NCI-H510A treated with DMSO at 0.1 percent for 48 hours (cell line): ENCODE results near the gene DNAH12.
"Not testable (repeated sequence)": the region's sequence is repeated elsewhere in the genome, so short reads cannot be mapped to it uniquely, and the experiment has no call there.

ENCODE experiments used
- DNase-seq: peaks from one replicate; lab custom pipeline; 2025; lab: John Stamatoyannopoulos, UW

DNAH12 gene

GRCh38 chr3:57402675-57403074, 141.5 kb downstream of the DNAH12 start:
- no peak for DNase-seq

DNA sequence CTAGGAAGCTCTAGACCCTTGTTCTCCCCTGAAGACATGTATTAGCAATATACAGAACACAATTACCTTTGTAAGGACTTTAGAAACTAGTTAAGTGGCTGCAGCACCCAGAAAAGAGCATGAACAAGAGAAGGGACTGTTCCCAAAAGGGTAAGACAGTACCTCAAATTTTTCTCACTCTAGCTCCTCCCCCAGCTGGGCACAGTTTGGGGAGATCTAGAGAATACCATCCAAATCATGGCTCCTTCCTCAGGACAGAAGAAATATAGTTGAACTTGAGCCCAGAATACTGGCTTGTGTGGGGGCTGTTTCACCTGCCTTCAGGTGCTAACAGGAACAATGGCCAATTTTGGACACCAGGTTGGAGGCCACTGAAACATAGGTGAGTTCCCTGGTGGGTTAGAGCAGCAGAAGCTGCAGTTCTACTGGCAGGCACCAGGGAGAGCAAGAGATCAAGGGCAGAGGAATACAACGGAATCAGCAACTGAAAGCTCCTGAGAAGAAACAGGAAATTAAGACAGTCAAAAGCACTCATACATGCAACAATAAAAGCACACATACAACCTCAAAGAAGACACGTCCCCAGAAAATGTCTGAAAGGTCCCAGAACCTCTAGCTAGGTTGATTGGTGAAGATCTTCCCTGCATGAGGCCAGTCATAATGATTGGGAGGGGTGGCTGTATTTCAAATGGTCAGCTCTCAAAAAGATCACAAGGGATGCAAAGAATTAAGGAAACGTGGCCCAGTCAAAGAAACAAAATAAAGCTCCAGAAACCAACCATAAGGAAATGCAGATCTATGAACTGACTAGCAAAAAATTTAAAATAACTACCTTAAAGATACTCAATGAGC, 146.7 kb downstream of the DNAH12 start:
- DNase-seq = peak; percentile 20

GRCh38 chr3:57393977-57394376, 150.2 kb downstream of the DNAH12 start:
- DNase-seq = no peak

GRCh38 chr3:57391767-57392166, 152.4 kb downstream of the DNAH12 start:
- DNase-seq = no peak

DNA sequence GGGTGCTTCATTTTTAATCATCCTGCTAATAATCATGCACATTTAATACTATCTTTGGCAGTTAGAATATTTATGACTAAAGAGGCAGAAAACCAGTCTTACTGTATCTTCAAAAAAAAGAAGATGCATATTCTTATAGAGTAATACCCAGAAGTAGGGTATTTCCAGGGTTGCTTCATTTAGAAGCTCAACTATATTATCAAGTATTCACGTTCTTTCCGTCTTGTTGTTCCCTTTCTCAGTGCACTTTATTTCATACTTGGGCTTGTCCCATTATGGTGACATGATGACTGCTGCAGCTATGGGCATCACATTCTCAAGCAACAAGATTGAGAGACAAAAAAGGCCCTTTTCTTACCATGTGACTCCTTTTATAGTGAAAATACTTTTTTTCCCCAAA, 154.9 kb downstream of the DNAH12 start:
- DNase-seq = no peak

GRCh38 chr3:57386307-57386706, 157.8 kb downstream of the DNAH12 start:
- no peak for DNase-seq

DNA sequence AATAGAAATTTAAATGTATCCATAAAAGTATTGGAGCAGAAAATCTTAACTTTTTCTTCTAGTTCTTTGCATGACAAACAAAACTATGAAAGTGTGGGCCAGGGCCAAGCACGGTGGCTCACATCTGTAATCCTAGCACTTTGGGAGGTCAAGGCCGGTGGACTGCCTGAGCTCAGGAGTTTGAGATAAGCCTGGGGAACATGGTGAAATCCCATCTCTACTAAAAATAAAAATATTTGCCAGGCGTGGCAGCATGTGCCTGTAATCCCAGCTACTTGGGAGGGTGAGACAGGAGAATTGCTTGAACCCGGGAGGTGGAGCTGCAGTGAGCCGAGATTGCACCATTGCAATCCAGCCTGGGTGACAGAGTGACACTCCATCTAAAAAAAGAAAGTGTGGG, 158.6 kb downstream of the DNAH12 start:
- no peak for DNase-seq

- DNase-seq = no peak
Observed at GRCh38 chr3:57383838-57384237, 160.3 kb downstream of the DNAH12 start.

DNA sequence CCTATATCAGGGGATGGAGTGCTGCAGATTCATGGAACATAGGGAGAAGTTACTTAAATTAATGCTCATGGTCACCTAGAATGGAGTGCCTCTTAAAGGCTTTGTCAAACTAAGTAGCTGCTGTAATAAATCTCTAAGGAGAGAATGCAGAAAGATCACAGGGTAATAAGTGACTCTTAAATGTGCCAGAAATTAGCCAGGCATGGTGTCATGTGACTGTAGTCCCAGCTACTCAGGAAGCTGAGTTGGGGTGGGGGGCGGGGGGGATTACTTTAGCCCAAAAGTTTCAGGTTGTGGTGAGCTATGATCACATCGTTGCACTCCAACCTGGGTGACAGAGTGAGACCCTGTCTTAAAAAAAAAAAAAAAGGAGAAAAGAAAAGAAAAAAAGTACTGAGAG, 160.7 kb downstream of the DNAH12 start:
- no peak for DNase-seq

- DNase-seq = no peak
Observed at GRCh38 chr3:57382933-57383332, 161.2 kb downstream of the DNAH12 start.

DNA sequence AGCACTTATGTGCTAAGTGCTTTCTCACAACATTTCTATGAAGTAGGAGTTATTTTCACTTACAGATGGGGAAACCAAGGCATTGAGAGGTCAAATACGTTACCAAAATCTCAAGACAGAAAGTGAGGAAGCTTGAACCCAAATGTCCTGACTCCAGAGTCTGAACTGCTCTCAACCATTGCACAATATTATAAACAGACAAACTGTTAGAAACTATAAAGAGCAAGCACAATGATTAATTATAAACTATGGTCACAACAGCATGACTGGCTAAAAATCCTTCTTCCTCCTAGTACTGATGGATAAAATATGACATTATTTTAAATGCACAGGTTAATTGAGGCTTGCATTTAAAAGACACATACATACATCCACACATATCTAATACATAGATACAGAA, 173.8 kb downstream of the DNAH12 start:
- DNase-seq = no peak

- DNase-seq = not testable (repeated sequence)
Observed at GRCh38 chr3:57365089-57365488, 179.1 kb downstream of the DNAH12 start.

DNA sequence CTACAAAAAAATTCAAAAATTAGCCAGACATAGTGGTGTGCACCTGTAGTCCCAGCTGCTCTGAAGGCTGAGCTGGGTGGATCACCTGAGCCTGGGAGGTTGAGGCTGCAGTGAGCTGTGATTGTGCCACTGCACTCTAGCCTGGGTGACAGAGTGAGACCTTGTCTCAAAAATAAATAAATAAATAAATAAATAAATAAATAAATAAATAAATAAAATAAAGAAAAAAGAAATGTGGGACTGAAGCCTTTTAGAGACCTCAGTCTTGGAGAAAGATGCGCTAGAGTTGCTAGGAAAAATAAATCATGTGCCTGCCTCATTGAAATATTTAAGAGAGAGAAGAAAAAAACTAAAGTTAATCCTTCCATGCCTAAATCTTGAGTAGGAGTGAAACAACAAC, 187.9 kb downstream of the DNAH12 start:
- not testable (repeated sequence) for DNase-seq

DNA sequence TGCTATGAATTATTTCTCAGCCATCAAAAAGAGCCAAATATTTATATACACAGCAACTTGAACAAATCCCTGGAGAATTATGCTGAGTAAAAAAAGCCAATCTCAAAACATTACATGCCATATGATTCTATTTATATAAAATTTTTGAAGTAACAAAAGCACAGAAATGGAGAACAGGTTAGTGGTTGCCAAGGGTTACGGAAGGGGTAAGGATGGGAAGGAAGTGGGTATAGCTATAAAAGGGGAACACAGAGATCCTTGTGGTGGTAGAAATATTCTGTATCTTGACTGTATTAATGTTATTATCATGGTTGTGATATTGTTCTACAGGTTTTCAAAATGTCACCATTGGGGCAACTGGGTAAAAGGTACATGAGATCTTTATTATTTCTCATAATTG, 189.4 kb downstream of the DNAH12 start:
- DNase-seq = no peak

DNA sequence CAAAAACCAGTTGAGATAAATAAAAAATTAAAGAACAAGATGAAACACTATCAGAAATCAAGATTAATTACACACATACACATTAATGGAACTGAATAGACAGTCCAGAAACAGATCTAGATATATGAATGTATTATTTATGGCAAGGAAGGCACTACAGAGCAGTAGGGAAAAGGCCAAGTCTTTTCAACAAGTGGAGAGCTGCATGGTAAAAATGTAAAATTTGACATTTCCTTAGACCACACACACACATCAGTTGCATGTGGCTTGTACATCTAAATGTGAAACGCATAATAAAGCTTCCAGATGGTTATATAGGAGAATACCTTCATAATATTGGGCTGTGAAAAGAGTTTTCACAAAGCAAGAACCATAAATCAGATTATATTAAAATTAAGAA, 193.9 kb downstream of the DNAH12 start:
- no peak for DNase-seq

DNA sequence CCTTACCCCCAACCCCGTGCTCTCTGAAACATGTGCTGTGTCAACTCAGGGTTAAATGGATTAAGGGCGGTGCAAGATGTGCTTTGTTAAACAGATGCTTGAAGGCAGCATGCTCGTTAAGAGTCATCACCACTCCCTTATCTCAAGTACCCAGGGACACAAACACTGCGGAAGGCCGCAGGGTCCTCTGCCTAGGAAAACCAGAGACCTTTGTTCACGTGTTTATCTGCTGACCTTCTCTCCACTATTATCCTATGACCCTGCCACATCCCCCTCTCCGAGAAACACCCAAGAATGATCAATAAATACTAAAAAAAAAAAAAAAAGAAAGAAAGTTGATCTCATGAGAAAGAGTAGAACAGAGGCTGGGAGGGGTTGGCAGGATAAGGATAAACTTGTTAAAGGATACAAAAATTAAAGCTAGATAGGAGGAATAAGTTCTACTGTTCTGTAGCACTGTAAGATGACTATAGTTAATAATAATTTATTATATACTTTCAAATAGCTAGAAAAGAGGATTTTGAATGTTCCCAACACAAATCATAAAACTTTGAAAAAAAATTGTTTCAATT, 205.0 kb downstream of the DNAH12 start:
- DNase-seq = not testable (repeated sequence)

DNA sequence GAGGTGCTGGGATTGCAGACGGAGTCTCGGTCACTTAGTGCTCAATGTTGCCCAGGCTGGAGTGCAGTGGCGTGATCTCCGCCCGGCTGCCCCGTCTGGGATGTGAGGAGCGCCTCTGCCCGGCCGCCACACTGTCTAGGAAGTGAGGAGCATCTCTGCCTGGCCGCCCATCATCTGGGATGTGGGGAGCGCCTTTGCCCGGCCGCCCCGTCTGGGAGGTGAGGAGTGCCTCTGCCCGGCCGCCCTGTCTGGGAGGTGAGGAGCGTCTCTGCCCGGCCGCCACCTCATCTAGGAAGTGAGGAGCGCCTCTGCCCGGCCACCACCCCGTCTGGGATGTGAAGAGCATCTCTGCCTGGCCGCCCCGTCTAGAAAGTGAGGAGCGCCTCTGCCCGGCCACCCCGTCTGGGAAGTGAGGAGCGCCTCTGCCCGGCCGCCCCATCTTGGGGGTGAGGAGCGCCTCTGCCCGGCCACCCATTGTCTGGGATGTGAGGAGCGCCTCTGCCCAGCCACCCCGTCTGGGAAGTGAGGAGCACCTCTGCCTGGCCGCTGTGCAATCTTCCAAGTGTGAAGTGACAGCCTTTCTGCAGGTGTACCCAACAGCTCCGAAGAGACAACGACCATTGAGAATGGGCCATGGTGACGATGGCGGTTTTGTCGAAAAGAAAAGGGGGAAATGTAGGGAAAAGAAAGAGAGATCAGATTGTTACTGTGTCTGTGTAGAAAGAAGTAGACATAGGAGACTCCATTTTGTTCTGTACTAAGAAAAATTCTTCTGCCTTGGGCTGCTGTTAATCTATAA, 205.7 kb downstream of the DNAH12 start:
- not testable (repeated sequence) for DNase-seq

DNA sequence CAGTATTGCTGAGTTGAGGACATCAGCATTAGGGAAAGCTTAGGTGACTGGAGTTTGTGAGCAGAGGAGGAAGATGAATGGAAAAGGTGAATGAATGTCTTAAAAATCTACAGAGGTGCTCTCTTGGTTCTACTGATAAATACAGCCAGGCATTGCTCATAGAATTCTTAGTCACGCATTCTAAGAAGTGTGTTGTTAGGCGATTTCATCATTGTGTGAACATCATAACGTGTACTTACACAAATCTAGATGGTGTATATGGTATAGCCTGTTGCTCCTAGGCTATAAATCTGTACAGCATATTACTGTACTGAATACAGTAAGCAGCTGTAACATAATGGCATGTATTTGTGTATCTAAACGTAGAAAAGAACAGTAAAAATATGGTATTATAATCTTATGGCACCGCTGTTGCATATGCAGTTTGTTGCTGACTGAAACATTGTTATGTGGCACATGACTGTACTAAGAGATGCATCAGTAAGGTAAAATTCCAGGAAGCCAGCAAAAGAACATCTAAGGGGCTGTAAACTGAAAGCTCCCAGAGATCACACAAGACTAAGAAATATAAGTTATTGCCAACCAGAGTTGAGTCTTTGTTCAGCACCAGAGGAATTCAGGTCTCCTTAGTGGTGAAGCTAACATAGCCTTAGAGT, 208.7 kb downstream of the DNAH12 start:
- no peak for DNase-seq

- DNase-seq = peak; percentile 38
Observed at GRCh38 chr3:57331078-57331610, 213.0 kb downstream of the DNAH12 start.

GRCh38 chr3:57326498-57326897, 217.6 kb downstream of the DNAH12 start:
- DNase-seq = not testable (repeated sequence)

GRCh38 chr3:57314204-57314603, 229.9 kb downstream of the DNAH12 start:
- no peak for DNase-seq

DNA sequence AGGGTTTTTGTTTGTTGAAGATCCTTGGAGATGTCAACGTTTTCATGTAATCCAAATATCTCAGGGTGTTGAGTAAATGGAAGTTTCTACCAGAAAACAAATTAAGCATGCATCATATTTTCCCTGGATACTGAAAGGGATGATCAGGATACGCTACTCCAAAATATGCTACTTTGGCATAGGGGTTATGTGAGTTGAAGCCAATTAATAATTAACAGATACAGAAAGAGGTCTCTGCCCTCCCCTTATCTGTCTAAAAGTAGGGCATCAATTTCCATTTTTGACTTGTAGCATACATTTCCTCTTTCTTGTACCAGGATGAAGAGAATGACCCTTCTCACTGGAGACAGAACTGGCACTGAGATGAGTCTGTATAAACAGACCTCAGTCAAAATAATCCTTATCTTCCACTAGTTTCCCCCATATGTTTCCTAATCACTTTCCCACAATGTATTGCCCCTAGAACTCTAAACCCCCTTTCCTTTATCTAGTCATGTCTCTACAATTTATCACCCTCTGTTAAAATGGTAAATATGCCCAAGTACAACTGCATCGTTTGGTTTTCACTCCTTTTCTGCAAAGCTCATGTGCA, 234.3 kb downstream of the DNAH12 start:
- DNase-seq = no peak
